ENCODE data around the gene PTPRJ.
"Not testable (repeated sequence)": the region's sequence is repeated elsewhere in the genome, so short reads cannot be mapped to it uniquely, and the experiment has no call there.

Gene PTPRJ

DNA sequence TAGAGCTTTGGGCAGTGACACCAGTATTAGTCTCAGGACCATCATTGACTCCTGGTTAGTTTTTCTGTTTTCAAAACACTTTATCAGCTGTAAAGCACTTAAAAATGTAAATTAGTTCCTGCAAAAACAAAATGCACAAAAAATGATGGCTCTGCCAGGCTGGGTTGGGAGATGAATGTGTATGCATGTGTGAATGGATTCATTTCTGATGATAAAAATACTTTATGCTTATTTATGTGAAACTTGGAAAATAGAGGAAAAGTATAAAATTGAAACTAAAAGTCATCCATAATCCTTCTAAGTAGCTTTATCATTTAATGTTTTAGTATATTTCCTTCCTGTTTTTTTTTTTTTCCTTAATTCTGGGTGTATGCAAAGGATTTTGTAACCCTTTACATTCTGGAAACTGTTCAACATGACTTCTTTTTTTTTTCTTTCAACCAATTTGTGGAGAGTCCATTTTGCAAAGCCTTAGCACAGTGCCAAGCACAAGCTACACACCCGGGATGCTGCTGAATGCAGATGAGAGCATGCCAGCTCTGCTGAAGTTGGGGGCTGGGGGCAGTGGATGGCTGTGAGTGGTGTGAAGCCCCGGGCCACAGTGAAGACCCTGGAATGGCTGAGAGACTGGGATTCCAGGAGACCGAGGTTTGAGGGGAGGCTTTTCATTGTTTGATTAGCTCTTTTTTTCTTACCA lies 37.6 kb downstream of the PTPRJ start:
- H3K4me3 ChIP-seq (ENCODE audit: low read depth, low read length), result no peak overlapping the region
- TF ChIP-seq, protein P1, sequence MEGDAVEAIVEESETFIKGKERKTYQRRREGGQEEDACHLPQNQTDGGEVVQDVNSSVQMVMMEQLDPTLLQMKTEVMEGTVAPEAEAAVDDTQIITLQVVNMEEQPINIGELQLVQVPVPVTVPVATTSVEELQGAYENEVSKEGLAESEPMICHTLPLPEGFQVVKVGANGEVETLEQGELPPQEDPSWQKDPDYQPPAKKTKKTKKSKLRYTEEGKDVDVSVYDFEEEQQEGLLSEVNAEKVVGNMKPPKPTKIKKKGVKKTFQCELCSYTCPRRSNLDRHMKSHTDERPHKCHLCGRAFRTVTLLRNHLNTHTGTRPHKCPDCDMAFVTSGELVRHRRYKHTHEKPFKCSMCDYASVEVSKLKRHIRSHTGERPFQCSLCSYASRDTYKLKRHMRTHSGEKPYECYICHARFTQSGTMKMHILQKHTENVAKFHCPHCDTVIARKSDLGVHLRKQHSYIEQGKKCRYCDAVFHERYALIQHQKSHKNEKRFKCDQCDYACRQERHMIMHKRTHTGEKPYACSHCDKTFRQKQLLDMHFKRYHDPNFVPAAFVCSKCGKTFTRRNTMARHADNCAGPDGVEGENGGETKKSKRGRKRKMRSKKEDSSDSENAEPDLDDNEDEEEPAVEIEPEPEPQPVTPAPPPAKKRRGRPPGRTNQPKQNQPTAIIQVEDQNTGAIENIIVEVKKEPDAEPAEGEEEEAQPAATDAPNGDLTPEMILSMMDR (conservative IDR thresholded peaks at IDR 0.05; ENCODE audit: low read depth, low read length), result no peak

DNA sequence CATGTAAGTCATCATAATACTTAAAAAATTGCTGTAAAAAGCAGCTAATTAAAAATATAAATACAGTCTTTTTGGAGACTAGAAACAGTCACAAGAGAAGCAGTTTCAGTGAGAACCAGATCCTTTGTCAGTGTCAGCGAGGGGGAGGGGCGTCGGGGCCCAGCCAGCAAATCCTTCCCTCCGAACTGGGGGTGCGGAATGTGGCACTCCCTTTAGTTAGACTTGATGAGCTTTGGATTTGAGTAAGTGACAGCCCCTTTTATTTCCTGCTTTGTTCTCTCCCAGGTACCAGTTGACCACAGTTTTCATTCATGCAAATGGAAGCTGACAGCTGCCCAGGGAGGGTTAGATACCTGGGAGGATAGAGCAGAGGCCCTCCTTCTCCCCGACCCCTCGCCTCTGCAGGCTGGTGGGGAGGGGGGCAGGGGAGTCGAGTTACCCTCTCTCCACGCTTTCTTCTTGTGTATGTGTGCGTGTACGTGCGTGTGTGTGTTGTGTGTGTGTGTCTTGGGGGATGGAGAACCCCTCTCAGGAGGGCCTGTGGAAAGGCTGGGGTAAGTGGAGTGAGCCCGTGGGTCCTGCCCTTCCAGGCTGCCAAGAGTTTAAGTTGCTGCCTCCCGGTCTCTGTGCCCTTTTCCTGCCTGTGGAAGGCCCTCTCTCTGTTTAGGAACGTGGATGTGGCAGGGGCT lies 38.3 kb downstream of the PTPRJ start:
- DNase-seq (ENCODE audit: low read depth), result no peak
- TF ChIP-seq, protein P1 (conservative IDR thresholded peaks at IDR 0.05; ENCODE audit: low read depth, low read length), result no peak
- H3K4me3 ChIP-seq (ENCODE audit: low read depth, low read length), result no peak overlapping the region

More for the DNA sequence above, 37.6 kb downstream of the PTPRJ start:
- no peak for DNase-seq (ENCODE audit: low read depth)

DNA sequence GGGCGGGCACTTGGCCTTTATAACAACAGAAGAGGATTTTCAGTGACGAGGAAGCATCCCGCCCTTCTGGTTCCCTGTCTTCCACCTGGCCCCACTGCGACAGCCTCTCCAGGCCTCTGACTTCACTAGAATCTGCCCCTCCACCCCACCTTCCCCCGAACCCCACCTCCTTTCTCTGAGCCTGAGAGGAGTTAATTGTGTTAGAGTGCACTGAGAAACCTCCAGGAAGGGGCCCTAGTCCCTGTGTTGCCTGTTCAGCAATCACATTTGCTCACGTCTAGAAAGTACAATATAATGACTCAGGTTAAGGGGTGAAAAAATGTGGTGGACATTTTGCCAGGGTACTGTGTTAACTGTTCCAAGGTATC lies 38.8 kb downstream of the PTPRJ start:
- TF ChIP-seq, protein P1 (conservative IDR thresholded peaks at IDR 0.05; ENCODE audit: low read depth, low read length), result no peak
- DNase-seq (ENCODE audit: low read depth), result no peak
- H3K4me3 ChIP-seq (ENCODE audit: low read depth, low read length), result no peak overlapping the region

DNA sequence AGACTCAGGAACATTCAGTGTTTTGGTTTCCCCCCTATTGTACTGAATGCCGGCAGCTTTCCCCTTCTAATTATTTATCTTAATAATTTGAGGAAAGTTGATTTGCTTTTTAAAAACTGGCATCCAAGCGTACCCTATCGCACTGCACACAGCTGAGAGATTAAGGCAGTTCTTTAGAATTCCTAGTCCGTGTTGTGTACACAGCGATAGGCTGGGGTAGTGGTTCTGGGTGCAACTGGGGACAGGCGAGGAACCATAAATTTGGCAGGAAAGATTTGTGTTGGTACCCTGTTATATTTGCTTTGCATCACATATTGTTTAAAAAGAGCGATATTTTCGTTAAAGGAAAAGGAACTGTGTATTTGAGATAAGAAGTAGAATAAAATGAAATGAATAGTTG lies 39.2 kb downstream of the PTPRJ start:
- H3K4me3 ChIP-seq (ENCODE audit: low read depth, low read length), result no peak overlapping the region
- TF ChIP-seq, protein P1 (conservative IDR thresholded peaks at IDR 0.05; ENCODE audit: low read depth, low read length), result no peak
- DNase-seq (ENCODE audit: low read depth), result no peak

DNA sequence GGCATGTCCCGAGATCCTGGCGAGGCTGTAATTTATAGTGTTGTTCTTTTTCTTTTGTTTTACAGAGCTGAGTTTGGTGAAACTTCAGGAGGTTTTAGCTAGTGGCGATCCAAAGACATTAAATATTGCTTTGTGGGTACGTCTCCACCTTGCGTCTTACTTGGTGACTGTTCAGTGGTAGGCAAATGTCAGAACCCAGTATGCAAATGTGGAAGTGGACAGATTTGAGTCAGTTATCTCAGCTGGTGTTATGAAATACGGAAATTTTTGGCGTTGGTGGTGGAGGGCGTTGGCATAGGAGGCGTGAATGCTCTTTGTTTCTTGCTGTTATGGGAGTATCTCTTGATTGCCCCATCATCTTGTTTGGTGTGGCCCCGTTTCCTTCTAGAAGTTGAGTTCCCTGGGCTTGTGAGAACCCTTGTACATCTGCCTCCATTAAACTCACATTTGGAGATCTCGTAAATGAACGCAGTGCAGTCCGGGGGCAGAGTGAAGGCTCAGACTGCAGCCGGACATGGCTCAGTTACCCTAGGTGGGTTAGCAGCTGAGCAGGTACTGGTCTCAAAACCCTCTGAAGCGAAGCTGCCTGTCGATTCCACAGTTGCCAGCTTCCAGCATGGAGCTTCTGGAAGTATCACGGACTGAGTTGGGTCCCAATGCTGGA lies 39.9 kb downstream of the PTPRJ start:
- no peak for DNase-seq (ENCODE audit: low read depth)
- no peak overlapping the region for H3K4me3 ChIP-seq (ENCODE audit: low read depth, low read length)
- TF ChIP-seq, protein P1 (conservative IDR thresholded peaks at IDR 0.05; ENCODE audit: low read depth, low read length), result no peak

DNA sequence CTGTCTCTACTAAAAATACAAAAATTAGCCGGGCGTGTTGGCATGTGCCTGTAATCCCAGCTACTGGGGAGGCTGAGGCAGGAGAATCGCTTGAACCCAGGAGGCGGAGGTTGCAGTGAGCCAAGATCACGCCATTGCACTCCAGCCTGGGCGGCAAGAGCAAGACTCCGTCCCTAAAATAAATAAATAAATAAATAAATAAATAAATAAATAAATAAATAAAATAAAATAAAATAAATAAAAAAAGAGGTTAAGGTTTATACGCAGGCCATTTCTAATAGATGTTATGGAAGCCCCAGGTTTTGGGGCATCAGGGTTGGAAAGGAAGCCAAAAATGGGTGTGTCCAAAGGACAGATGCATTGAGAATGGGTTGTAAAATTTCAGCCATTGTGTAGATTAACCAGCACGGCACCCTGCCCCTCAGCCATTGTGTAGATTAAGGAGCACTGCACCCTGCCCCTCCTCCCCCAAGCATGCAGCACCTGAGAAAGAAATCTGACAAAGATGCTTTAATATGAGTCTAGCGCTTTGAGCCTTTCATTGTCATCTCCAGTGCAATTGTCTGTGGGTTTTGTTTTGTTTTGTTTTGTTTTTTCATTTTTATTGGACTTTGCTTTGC lies 41.0 kb downstream of the PTPRJ start:
- H3K4me3 ChIP-seq (ENCODE audit: low read depth, low read length); DNase-seq (ENCODE audit: low read depth): not testable (repeated sequence)

DNA sequence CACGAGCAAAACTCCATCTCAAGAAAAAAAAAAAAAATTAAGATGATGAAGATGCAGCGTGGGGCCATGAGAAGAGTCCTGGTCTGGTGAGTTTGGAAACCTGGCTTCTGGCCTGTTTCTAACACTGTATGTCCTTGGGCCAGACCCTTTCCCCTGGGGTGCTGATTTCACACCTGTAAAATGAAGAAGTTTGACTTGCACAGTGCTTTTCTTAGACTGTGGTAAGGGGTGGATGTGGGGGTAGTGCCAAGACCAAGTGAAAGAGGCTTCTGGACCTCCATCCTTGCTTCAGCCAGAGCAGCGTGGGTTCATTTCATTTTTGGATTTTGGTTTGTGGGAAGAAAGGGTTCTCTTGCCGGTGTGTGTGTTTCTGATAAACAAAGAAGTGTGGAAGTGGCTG lies 42.1 kb downstream of the PTPRJ start:
- no peak overlapping the region for H3K4me3 ChIP-seq (ENCODE audit: low read depth, low read length)
- no peak for DNase-seq (ENCODE audit: low read depth)
- TF ChIP-seq, protein P1 (conservative IDR thresholded peaks at IDR 0.05; ENCODE audit: low read depth, low read length), result no peak

DNA sequence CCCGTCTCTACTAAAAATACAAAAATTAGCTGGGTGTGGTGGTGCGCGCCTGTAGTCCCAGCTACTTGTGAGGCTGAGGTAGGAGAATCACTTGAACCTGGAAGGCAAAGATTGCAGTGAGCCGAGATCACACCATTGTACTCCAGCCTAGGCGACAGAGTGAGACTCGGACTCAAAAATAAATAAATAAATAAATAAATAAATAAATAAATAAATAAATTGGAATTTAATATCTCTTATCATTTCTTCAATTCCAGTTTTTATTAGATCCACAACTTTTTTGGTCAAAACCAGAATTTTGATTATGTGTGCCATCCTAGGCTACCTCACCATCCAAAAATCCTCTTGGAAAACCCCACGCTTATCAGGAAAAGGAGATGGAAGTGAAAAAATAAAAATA lies 43.2 kb downstream of the PTPRJ start:
- not testable (repeated sequence) for H3K4me3 ChIP-seq (ENCODE audit: low read depth, low read length); DNase-seq (ENCODE audit: low read depth)
